ENCODE results near the gene NR4A2. TPM values are rescaled to one million over a fixed set of nuclear protein-coding genes. Genes with fewer than 3 reads are reported as not detected.
"Not testable (repeated sequence)": the region's sequence is repeated elsewhere in the genome, so short reads cannot be mapped to it uniquely, and the experiment has no call there.

The NR4A2 gene
- total RNA-seq, 2 experiments from 2014 or later = 3.2 to 14.8 TPM

DNA sequence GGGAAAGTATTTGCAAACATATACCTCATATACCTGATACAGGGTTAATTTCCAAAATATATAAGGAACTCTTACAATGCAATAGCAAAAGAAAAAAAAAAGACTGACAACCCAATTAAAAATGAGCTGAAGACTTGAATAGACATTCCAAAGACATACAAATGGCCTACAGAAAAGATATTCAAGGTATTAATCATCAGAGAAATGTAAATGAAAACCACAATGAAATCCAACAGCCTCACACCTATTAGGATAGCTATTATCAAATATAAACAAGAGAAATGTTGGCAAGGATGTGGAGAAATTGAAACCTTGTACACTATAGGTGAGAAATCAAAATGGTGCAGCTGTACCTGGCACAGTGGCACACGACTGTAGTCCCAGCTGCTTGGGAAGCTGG is 25.7 kb downstream of the NR4A2 start:
- H3K9me3 Mint-ChIP-seq (ENCODE audit: low read depth) = no peaks in the 10 kb centered on the region
- H3K27me3 Mint-ChIP-seq = peaks cover 20% of the 10 kb centered on the region
- ATAC-seq (no peak), DNase-seq (no peak)
- no peak overlapping the region for H3K27ac Mint-ChIP-seq
- no peak overlapping the region for H3K4me3 Mint-ChIP-seq
- CTCF ChIA-PET = interaction anchor here (0.7 kb wide), 1 partner anchor 573 kb away, joined by 3 read pairs; no protein-coding TSS in a partner anchor
- H3K4me1 Mint-ChIP-seq = peaks cover 4% of the 10 kb centered on the region
- H3K36me3 Mint-ChIP-seq = no peaks in the 10 kb centered on the region

DNA sequence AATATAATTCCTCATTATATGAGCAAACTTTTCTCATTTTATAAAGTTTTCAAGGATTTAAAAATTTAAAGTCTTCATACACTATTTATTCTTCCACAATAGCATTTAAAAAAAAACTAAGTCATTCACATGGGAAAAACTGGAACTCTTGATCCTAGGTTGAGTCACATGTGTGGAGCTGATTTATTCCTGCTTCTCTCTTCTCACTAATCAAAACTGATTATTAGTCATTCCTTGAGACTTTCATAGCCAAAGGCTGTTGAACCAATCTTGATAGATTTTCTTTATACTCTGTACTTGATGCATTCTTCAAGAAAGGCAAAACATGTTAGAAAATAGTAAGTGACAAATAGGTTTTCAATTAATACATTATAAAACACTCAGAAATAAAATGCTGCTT is 27.4 kb downstream of the NR4A2 start:
- H3K36me3 Mint-ChIP-seq = no peaks in the 10 kb centered on the region
- no peak for DNase-seq
- H3K27ac Mint-ChIP-seq = no peak overlapping the region
- H3K4me3 Mint-ChIP-seq = no peak overlapping the region
- ATAC-seq = no peak
- CTCF ChIA-PET = no interaction called here
- H3K4me1 Mint-ChIP-seq = peaks cover 4% of the 10 kb centered on the region
- no peaks in the 10 kb centered on the region for H3K9me3 Mint-ChIP-seq (ENCODE audit: low read depth)
- H3K27me3 Mint-ChIP-seq = peaks cover 14% of the 10 kb centered on the region

DNA sequence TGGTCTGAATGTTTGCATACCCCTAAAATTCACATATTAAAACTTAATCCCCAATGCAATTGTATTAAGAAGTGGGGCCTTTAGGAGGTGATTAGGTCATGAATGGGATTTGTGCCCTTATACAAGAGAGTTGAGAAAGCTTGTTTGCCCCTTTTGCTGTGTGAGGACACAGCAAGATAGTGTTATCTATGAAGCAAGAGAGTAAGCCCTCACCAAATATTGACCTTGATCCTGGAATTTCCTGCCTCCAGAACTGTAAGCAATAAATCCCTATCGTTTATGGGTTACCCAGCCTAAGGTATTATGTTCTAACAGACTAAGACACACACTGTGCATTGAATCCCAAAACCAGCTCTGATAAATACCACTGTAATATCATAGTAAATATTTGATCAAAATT is 32.2 kb downstream of the NR4A2 start:
- H3K36me3 Mint-ChIP-seq = no peaks in the 10 kb centered on the region
- peaks cover 17% of the 10 kb centered on the region for H3K27me3 Mint-ChIP-seq
- no peak overlapping the region for H3K27ac Mint-ChIP-seq
- H3K4me1 Mint-ChIP-seq = no peaks in the 10 kb centered on the region
- DNase-seq (no peak), ATAC-seq (no peak)
- CTCF ChIA-PET = no interaction called here
- no peaks in the 10 kb centered on the region for H3K9me3 Mint-ChIP-seq (ENCODE audit: low read depth)
- no peak overlapping the region for H3K4me3 Mint-ChIP-seq

DNA sequence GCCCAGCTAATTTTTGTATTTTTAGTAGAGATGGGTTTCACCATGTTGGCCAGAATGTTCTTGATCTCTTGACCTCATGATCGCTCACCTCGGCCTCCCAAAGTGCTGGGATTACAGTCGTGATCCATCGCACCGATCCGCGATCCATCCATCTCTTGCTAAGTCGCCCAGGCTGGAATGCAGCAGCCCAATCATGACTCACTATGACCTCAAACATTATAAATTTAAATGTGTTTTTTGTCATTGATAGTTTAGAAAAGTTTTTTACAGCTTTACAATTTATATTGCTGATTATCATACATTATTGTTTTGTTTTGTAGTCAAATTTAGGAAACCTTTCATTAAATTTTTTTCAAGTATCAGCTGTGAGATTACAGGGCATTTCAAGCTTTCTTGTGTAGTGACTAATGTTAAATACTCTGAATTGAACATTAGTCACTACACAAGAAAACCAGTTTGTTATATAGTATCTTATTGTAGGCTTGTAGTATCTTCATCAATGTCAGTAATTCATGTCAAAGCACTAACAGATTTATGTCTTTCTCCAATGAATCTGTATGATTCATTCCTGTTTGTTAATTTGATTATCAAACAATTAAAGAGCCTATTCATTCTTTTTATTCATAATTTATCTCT is 37.5 kb downstream of the NR4A2 start:
- ATAC-seq (no peak), DNase-seq (no peak)
- H3K4me3 Mint-ChIP-seq = no peak overlapping the region
- H3K9me3 Mint-ChIP-seq (ENCODE audit: low read depth) = no peaks in the 10 kb centered on the region
- peaks cover 15% of the 10 kb centered on the region for H3K27me3 Mint-ChIP-seq
- H3K27ac Mint-ChIP-seq = no peak overlapping the region
- H3K36me3 Mint-ChIP-seq = no peaks in the 10 kb centered on the region
- H3K4me1 Mint-ChIP-seq = no peaks in the 10 kb centered on the region
- CTCF ChIA-PET = no interaction called here

DNA sequence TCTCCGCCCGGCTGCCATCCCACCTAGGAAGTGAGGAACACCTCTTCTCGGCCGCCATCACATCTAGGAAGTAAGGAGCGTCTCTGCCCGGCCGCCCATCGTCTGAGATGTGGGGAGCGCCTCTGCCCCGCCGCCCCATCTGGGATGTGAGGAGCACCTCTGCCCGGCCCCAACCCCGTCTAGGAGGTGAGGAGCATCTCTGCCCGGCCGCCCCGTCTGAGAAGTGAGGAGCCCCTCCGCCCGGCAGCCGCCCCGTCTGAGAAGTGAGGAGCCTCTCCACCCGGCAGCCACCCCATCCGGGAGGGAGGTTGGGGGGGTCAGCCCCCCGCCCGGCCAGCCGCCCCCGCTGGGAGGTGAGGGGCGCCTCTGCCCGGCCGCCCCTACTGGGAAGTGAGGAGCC is 39.1 kb downstream of the NR4A2 start:
- H3K36me3 Mint-ChIP-seq; ATAC-seq; H3K4me3 Mint-ChIP-seq; H3K4me1 Mint-ChIP-seq; H3K27ac Mint-ChIP-seq; H3K9me3 Mint-ChIP-seq (ENCODE audit: low read depth); DNase-seq; CTCF ChIA-PET: not testable (repeated sequence)
- peaks cover 20% of the 10 kb centered on the region for H3K27me3 Mint-ChIP-seq

DNA sequence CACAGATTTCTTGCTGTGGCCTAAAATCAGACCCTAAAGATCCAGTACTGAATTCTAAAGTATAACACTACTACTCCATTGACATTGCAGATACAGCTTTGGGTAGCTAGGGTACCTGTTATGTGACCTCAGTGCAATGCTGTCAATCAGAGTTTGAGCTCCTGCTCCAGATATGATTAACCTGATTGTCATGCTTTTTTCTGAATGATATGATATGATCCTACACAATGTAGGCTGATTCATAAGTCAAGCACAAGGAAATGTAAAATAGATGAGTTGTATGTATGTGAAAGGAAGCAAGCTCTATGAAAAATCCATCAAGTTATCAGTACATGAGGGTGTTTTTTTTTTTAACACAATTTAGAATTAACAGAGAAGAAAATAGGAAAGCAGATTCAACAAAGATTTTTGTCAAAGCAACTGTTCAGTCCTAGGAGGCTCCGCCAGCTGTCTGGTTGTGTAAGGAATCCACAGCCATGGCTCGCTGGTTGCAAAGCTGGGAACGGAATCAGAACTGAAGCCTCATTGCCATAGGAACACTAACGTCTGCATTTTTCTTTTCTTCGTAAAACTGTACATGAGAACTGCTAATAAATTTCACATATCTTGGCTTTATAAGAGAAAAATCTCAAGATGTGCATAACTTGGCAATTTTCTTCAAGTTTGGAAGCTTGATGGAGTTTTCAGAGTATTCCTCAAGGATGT is 52.9 kb downstream of the NR4A2 start:
- DNase-seq (no peak), ATAC-seq (no peak)
- H3K27ac Mint-ChIP-seq = no peak overlapping the region
- CTCF ChIA-PET = interaction anchor here (1.1 kb wide), 1 partner anchor 11 kb away, joined by 3 read pairs; no protein-coding TSS in a partner anchor
- H3K27me3 Mint-ChIP-seq = peaks cover 24% of the 10 kb centered on the region
- no peaks in the 10 kb centered on the region for H3K9me3 Mint-ChIP-seq (ENCODE audit: low read depth)
- H3K4me3 Mint-ChIP-seq = no peak overlapping the region
- H3K4me1 Mint-ChIP-seq = no peaks in the 10 kb centered on the region
- no peaks in the 10 kb centered on the region for H3K36me3 Mint-ChIP-seq

Other genes starting within 250 kb of the NR4A2 start
- 10 to 100 TPM; 23.6 to 26.1 TPM for gene GPD2, start 103.7 kb upstream of the NR4A2 start, total RNA-seq